CD14-positive monocyte (primary cell): ENCODE measurements around the gene NACA2. TPM values are rescaled to one million over a fixed set of nuclear protein-coding genes. Genes with fewer than 3 reads are reported as not detected.

ENCODE experiments used
- DNase-seq, 3 donors: peaks; one replicate each; pipeline ENCODE4 v3.0.0-alpha.2; 2011 to 2022
- H2AFZ ChIP-seq: 2 replicates; pipeline ENCODE4 v1.6.0; 2012; ENCODE audit warnings: mild to moderate bottlenecking, low read depth, low read length, inconsistent platforms; ENCODE audit not compliant: insufficient read depth, poor library complexity, severe bottlenecking
- H3K27ac ChIP-seq, 2 donors: 1 replicate in 1 of 2; 2 replicates in 1 of 2; pipeline ENCODE4 v1.5.1; 2012 to 2013; ENCODE audit warnings: low read length in 2 of 2, control low read depth in 1 of 2, inconsistent platforms in 1 of 2, low read depth in 1 of 2, mild to moderate bottlenecking in 1 of 2
- H3K27me3 ChIP-seq, 2 donors: one replicate each; pipeline versions ENCODE4 v1.6.0 to v1.6.1; 2011 to 2013; ENCODE audit warnings: low read length in 2 of 2; ENCODE audit not compliant: control insufficient read depth in 2 of 2, insufficient read depth in 2 of 2
- H3K36me3 ChIP-seq, 2 donors: replicated peaks in 1 of 2; 1 replicate in 1 of 2; 2 replicates in 1 of 2; pipeline versions ENCODE4 v1.5.1 to v1.6.1; 2012 to 2013; ENCODE audit warnings: low read length in 2 of 2, control low read depth in 1 of 2, inconsistent platforms in 1 of 2, mild to moderate bottlenecking in 1 of 2; ENCODE audit not compliant: insufficient read depth in 2 of 2, control insufficient read depth in 1 of 2
- H3K4me1 ChIP-seq, 2 donors: 1 replicate in 1 of 2; 2 replicates in 1 of 2; pipeline versions ENCODE4 v1.5.1 to v1.6.1; 2012 to 2013; ENCODE audit warnings: low read length in 2 of 2, control low read depth in 1 of 2, inconsistent platforms in 1 of 2, mild to moderate bottlenecking in 1 of 2, moderate library complexity in 1 of 2; ENCODE audit not compliant: insufficient read depth in 2 of 2, control insufficient read depth in 1 of 2
- H3K4me2 ChIP-seq: replicated peaks from 2 replicates; pipeline ENCODE3; 2012; ENCODE audit warnings: low read length, moderate library complexity, mild to moderate bottlenecking; ENCODE audit not compliant: poor library complexity, severe bottlenecking; ENCODE audit errors: extremely low read depth
- H3K4me3 ChIP-seq, 3 experiments: fragments of 200-600 bp in 1 of 3; sonication (generic) in 1 of 3; replicated peaks in 1 of 3; 1 replicate in 2 of 3; 2 replicates in 1 of 3; pipeline ENCODE4 v1.5.1; 2011 to 2013; ENCODE audit warnings: low read length in 3 of 3, mild to moderate bottlenecking in 3 of 3, control low read depth in 2 of 3, low read depth in 2 of 3, inconsistent platforms in 1 of 3, moderate library complexity in 1 of 3
- H3K79me2 ChIP-seq: 2 replicates; pipeline ENCODE4 v1.6.0; 2012; ENCODE audit warnings: mild to moderate bottlenecking, control low read depth, inconsistent platforms, low read length, moderate library complexity; ENCODE audit not compliant: insufficient read depth
- H3K9ac ChIP-seq: 2 replicates; pipeline ENCODE4 v1.6.0; 2017; ENCODE audit warnings: low read length, mild to moderate bottlenecking; ENCODE audit not compliant: insufficient read depth, poor library complexity, severe bottlenecking
- H3K9me3 ChIP-seq, 2 donors: replicated peaks in 1 of 2; 1 replicate in 1 of 2; 2 replicates in 1 of 2; pipeline versions ENCODE4 v1.5.1 to v1.6.1; 2012 to 2013; ENCODE audit warnings: low read length in 2 of 2, control low read depth in 1 of 2; ENCODE audit not compliant: control insufficient read depth in 1 of 2, insufficient read depth in 1 of 2
- H4K20me1 ChIP-seq: 2 replicates; pipeline ENCODE4 v1.6.0; 2012; ENCODE audit warnings: mild to moderate bottlenecking, low read length, control low read depth, moderate library complexity; ENCODE audit not compliant: insufficient read depth
- H3K27ac Mint-ChIP-seq, 7 donors: one replicate each; pipeline ENCODE4 v1.8.0; 2020; ENCODE audit warnings: mild to moderate bottlenecking in 7 of 7, mixed read lengths in 7 of 7, moderate library complexity in 6 of 7, inconsistent platforms in 2 of 7
- H3K27me3 Mint-ChIP-seq, 3 donors: one replicate each; pipeline ENCODE4 v1.8.0; 2021 to 2022; ENCODE audit warnings: low read depth in 3 of 3, mild to moderate bottlenecking in 3 of 3, mixed read lengths in 3 of 3, moderate library complexity in 3 of 3, inconsistent platforms in 1 of 3
- H3K36me3 Mint-ChIP-seq, 2 donors: one replicate each; pipeline ENCODE4 v1.8.0; 2020; ENCODE audit warnings: mixed read lengths in 2 of 2, inconsistent platforms in 1 of 2, mild to moderate bottlenecking in 1 of 2
- H3K4me1 Mint-ChIP-seq: one replicate; pipeline ENCODE4 v1.8.0; 2020; ENCODE audit warnings: mild to moderate bottlenecking, mixed read lengths
- H3K4me3 Mint-ChIP-seq, 2 donors: one replicate each; pipeline ENCODE4 v1.8.0; 2020; ENCODE audit warnings: mild to moderate bottlenecking in 2 of 2, mixed read lengths in 2 of 2, moderate library complexity in 1 of 2
- H3K9me3 Mint-ChIP-seq, 7 donors: one replicate each; pipeline ENCODE4 v1.8.0; 2020 to 2022; ENCODE audit warnings: mixed read lengths in 7 of 7, mild to moderate bottlenecking in 6 of 7, moderate library complexity in 6 of 7, inconsistent platforms in 2 of 7
- WGBS: methylation state at CpG from one replicate; pipeline ENCODE4 v1.1.5; 2013; ENCODE audit warnings: missing lambda C conversion rate; ENCODE audit not compliant: insufficient coverage; 5-methylcytosine and 5-hydroxymethylcytosine counted together
- intact Hi-C, 2 donors: fragments of 100-400 bp; cut with micrococcal nuclease; formaldehyde crosslinking; loops; one replicate each; pipeline versions ENCODE4 v1.15.0 to v1.15.1; 2023
- polyA plus RNA-seq, 3 donors: library from polyadenylated mRNA; depleted of rRNA in 1 of 3; unstranded in 2 of 3; stranded (reverse) in 1 of 3; fragments of 300-500 nt in 2 of 3; fragments of >200 nt in 1 of 3; fragmentation: Illumina TruSeq in 2 of 3; gene quantifications; 1 replicate in 2 of 3; 2 replicates in 1 of 3; pipeline ENCODE4 v1.2.3, GENCODE V29; 2012 to 2021
- TF ChIP-seq, protein P1 (sequence below): fragments of 200-600 bp; IDR thresholded peaks from one replicate; pipeline ENCODE4 v1.8.0; 2022; ENCODE audit warnings: antibody characterized with exemption, mild to moderate bottlenecking

Gene NACA2
- polyA plus RNA-seq, 3 donors = not detected

GRCh38 chr17:61579961-61580360 is 11.1 kb downstream of the NACA2 start:
- H3K27ac Mint-ChIP-seq = no peak overlapping the region
- WGBS = 90% methylated on average over 3 of the region's 9 CpGs
- no peaks in the 10 kb centered on the region for H3K36me3 ChIP-seq
- H4K20me1 ChIP-seq = no peaks in the 10 kb centered on the region
- H3K4me1 ChIP-seq = no peaks in the 10 kb centered on the region
- H2AFZ ChIP-seq = no peak overlapping the region
- no peak overlapping the region for H3K27ac ChIP-seq
- no peaks in the 10 kb centered on the region for H3K36me3 Mint-ChIP-seq
- no peaks in the 10 kb centered on the region for H3K9me3 Mint-ChIP-seq
- H3K79me2 ChIP-seq = no peaks in the 10 kb centered on the region
- H3K4me1 Mint-ChIP-seq = no peaks in the 10 kb centered on the region
- DNase-seq = no peak
- H3K4me3 Mint-ChIP-seq = no peak overlapping the region
- H3K27me3 Mint-ChIP-seq = peaks cover 9 to 36% (median 21%) of the 10 kb centered on the region in 3 donors
- no peaks in the 10 kb centered on the region for H3K9me3 ChIP-seq
- TF ChIP-seq, protein P1, sequence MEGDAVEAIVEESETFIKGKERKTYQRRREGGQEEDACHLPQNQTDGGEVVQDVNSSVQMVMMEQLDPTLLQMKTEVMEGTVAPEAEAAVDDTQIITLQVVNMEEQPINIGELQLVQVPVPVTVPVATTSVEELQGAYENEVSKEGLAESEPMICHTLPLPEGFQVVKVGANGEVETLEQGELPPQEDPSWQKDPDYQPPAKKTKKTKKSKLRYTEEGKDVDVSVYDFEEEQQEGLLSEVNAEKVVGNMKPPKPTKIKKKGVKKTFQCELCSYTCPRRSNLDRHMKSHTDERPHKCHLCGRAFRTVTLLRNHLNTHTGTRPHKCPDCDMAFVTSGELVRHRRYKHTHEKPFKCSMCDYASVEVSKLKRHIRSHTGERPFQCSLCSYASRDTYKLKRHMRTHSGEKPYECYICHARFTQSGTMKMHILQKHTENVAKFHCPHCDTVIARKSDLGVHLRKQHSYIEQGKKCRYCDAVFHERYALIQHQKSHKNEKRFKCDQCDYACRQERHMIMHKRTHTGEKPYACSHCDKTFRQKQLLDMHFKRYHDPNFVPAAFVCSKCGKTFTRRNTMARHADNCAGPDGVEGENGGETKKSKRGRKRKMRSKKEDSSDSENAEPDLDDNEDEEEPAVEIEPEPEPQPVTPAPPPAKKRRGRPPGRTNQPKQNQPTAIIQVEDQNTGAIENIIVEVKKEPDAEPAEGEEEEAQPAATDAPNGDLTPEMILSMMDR = no peak
- H3K4me2 ChIP-seq = no peak overlapping the region
- no peak overlapping the region for H3K9ac ChIP-seq
- intact Hi-C loops = no loop called here
- H3K4me3 ChIP-seq = no peak overlapping the region
- peaks cover 8 to 16% of the 10 kb centered on the region in 2 donors for H3K27me3 ChIP-seq

GRCh38 chr17:61579347-61579746 is 11.7 kb downstream of the NACA2 start:
- Histone ChIP-seq H3K27ac (no peak overlapping the region), H3K9ac (no peak overlapping the region), H3K9me3 (no peaks in the 10 kb centered on the region), H3K27me3 (peaks cover 8 to 16% of the 10 kb centered on the region in 2 donors), H3K4me2 (no peak overlapping the region), H2AFZ (no peak overlapping the region), H3K36me3 (no peaks in the 10 kb centered on the region), H3K4me3 (no peak overlapping the region), H4K20me1 (no peaks in the 10 kb centered on the region), H3K4me1 (no peaks in the 10 kb centered on the region), H3K79me2 (no peaks in the 10 kb centered on the region)
- intact Hi-C loops = no loop called here
- Mint-ChIP-seq H3K4me1 (no peaks in the 10 kb centered on the region), H3K9me3 (no peaks in the 10 kb centered on the region), H3K36me3 (no peaks in the 10 kb centered on the region), H3K27me3 (peaks cover 9 to 36% (median 21%) of the 10 kb centered on the region in 3 donors), H3K4me3 (no peak overlapping the region), H3K27ac (no peak overlapping the region)
- TF ChIP-seq, protein P1 = no peak
- no CpG with 5 or more reads among the region's 3 CpGs for WGBS
- no peak for DNase-seq
